Mesothelial cell of epicardium (in vitro differentiated cells): ENCODE results near the gene TNKS1BP1. TPM values are rescaled to one million over a fixed set of nuclear protein-coding genes. Genes with fewer than 3 reads are reported as not detected.

ENCODE experiments used
- DNase-seq, 2 experiments: peaks; one replicate each; pipeline ENCODE4 v3.0.0; 2021; ENCODE audit warnings: low spot score in 2 of 2; ENCODE audit not compliant: unreplicated experiment in 2 of 2
- H3K27ac Mint-ChIP-seq: 2 replicates; pipeline ENCODE4 v1.8.0; 2021; ENCODE audit warnings: mixed read lengths
- H3K27me3 Mint-ChIP-seq: 2 replicates; pipeline ENCODE4 v1.8.0; 2021; ENCODE audit warnings: low read depth, mixed read lengths
- H3K36me3 Mint-ChIP-seq: 2 replicates; pipeline ENCODE4 v1.8.0; 2021; ENCODE audit warnings: mixed read lengths
- H3K4me1 Mint-ChIP-seq: 2 replicates; pipeline ENCODE4 v1.8.0; 2021; ENCODE audit warnings: mixed read lengths
- H3K4me3 Mint-ChIP-seq: 2 replicates; pipeline ENCODE4 v1.8.0; 2021; ENCODE audit warnings: mild to moderate bottlenecking, moderate library complexity, mixed read lengths
- H3K9me3 Mint-ChIP-seq: 2 replicates; pipeline ENCODE4 v1.8.0; 2021; ENCODE audit warnings: mixed read lengths
- total RNA-seq: library from RNA; stranded (reverse); gene quantifications from 3 replicates; pipeline ENCODE4 v1.2.1, GENCODE V29; 2021
- TF ChIP-seq, protein P1 (sequence below): fragments of 200-600 bp; sonication (generic); IDR thresholded peaks from one replicate; pipeline ENCODE4 v1.5.0; 2021; ENCODE audit warnings: antibody characterized with exemption; ENCODE audit not compliant: unreplicated experiment

The TNKS1BP1 gene
- total RNA-seq, 1 donor from 2014 or later = 216 TPM

DNA sequence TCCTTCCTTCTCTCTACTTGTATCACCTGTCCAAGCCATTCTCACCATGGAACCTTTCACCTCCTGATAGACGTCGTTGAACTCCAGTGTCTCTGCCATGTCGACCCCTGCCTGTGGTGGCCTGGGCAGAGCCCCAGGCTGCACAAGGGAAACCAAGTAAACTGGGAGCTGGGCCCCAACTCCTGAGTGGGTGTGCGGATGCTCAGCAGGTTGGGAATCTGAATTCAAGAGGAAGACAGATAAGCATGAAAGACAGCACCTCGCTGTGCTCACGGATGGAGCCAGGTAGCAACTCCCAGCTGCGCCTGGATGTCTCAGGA, 10.2 kb upstream of the TNKS1BP1 start:
- Mint-ChIP-seq H3K9me3 (no peaks in the 10 kb centered on the region), H3K4me3 (peak overlapping the region; percentile 84), H3K4me1 (peaks cover 36% of the 10 kb centered on the region), H3K27ac (peak overlapping the region; percentile 87), H3K27me3 (no peaks in the 10 kb centered on the region), H3K36me3 (peaks cover 24% of the 10 kb centered on the region)
- TF ChIP-seq, protein P1, sequence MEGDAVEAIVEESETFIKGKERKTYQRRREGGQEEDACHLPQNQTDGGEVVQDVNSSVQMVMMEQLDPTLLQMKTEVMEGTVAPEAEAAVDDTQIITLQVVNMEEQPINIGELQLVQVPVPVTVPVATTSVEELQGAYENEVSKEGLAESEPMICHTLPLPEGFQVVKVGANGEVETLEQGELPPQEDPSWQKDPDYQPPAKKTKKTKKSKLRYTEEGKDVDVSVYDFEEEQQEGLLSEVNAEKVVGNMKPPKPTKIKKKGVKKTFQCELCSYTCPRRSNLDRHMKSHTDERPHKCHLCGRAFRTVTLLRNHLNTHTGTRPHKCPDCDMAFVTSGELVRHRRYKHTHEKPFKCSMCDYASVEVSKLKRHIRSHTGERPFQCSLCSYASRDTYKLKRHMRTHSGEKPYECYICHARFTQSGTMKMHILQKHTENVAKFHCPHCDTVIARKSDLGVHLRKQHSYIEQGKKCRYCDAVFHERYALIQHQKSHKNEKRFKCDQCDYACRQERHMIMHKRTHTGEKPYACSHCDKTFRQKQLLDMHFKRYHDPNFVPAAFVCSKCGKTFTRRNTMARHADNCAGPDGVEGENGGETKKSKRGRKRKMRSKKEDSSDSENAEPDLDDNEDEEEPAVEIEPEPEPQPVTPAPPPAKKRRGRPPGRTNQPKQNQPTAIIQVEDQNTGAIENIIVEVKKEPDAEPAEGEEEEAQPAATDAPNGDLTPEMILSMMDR = no peak
- no peak for DNase-seq

DNA sequence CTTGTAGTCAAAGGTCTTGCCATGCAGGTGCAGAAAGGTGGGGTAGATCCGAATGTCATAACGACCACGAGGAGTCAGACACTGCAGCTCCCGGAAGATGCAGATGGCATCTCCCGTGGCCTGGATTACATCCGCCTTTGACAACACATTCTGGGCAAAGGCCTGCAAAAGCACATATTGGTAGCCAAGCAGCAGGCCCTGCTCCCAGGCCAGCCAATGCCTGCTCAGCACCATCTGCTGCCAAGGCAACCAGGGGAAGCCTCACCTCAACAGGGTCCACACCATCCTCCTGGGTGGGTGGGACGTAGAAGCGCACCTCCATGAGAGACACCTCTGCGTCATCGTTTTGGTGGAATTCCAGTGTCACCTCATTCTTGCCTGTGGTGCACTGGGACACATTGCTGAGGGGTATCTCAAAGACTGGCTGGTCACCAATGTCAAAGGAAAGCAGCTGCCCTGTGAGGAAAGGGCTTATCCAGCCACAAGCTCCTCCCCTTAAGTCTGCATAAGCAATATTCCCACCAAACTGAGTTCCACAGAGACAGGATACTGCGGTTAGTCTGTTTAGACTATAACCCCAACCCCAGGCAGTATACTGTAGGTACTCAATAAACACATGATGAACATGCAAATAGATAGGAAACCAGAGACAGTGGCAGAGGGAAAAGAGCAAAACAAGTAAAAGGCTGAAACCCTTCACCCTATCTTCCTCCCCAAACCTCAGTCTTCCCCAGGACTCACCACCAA, 8.1 kb upstream of the TNKS1BP1 start:
- no peak overlapping the region for H3K4me3 Mint-ChIP-seq
- H3K36me3 Mint-ChIP-seq = peaks cover 36% of the 10 kb centered on the region
- DNase-seq = no peak
- H3K9me3 Mint-ChIP-seq = no peaks in the 10 kb centered on the region
- H3K4me1 Mint-ChIP-seq = peaks cover 27% of the 10 kb centered on the region
- no peak overlapping the region for H3K27ac Mint-ChIP-seq
- H3K27me3 Mint-ChIP-seq = no peaks in the 10 kb centered on the region
- TF ChIP-seq, protein P1 = no peak

DNA sequence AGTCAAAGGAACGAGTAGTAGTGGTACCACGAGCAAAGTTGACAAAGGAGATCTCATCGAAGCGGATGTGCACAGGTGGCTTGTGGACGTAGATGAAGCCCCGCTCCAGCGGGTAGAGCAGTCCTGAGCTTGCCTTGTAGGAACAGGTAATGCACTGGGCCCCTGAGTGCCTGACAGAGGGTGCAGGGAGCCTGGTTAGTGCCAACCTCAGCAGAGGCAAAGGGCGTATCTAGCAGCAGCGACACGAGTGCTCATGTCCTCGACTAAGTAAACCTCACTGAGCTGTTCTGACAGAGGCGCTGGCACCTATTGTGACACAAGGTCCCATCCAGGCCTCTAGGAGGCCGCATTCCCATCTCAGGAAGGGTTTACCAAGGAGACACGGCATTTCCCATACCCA, 7.0 kb upstream of the TNKS1BP1 start:
- DNase-seq = no peak
- no peaks in the 10 kb centered on the region for H3K9me3 Mint-ChIP-seq
- no peaks in the 10 kb centered on the region for H3K27me3 Mint-ChIP-seq
- H3K4me1 Mint-ChIP-seq = peaks cover 34% of the 10 kb centered on the region
- H3K36me3 Mint-ChIP-seq = peaks cover 46% of the 10 kb centered on the region
- TF ChIP-seq, protein P1 = no peak
- H3K4me3 Mint-ChIP-seq = no peak overlapping the region
- no peak overlapping the region for H3K27ac Mint-ChIP-seq

DNA sequence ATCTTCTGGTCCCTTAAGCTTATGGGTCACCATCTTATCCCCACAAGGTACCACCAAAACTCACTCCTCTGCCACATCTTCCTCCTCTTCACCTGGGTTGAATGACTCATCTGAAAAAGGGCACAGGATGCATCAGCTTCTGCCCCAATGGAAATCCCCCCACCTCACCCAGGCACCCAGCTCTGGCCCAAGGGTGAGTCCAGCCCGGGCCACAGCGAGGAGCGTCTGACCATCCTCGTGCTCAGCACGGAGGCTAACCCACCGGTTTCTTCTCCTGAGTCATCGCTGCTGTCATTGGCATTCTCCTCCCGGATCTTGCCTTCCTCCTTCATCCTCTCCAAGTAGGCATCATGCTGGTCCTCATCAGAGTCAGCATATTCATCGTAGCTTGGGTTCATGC, 5.3 kb upstream of the TNKS1BP1 start:
- H3K27ac Mint-ChIP-seq = no peak overlapping the region
- H3K4me3 Mint-ChIP-seq = no peak overlapping the region
- TF ChIP-seq, protein P1 = no peak
- no peaks in the 10 kb centered on the region for H3K9me3 Mint-ChIP-seq
- no peak for DNase-seq
- H3K36me3 Mint-ChIP-seq = peaks cover 51% of the 10 kb centered on the region
- peaks cover 40% of the 10 kb centered on the region for H3K4me1 Mint-ChIP-seq
- no peaks in the 10 kb centered on the region for H3K27me3 Mint-ChIP-seq

DNA sequence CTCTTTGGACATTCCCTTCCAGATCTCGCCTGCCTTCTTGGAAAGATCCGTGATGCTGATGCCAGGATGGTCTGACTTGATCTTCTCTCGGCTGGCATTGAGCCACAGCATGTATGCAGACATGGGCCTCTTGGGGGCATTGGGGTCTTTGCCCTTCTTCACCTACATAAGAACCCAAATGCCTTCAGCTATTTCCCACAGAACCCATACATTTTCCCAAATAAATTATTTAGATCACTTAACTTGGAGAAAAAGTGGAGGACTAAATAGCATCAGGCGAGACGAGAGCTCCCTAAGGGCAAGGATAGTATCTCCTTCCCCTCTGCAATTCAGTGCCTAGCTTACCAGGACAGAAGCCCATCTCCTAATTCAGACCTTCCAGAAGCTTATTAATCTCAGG, 3.0 kb upstream of the TNKS1BP1 start:
- no peaks in the 10 kb centered on the region for H3K27me3 Mint-ChIP-seq
- H3K4me1 Mint-ChIP-seq = peaks cover 36% of the 10 kb centered on the region
- DNase-seq = no peak
- TF ChIP-seq, protein P1 = no peak
- no peak overlapping the region for H3K4me3 Mint-ChIP-seq
- H3K9me3 Mint-ChIP-seq = no peaks in the 10 kb centered on the region
- peaks cover 48% of the 10 kb centered on the region for H3K36me3 Mint-ChIP-seq
- H3K27ac Mint-ChIP-seq = peak overlapping the region; percentile 99

DNA sequence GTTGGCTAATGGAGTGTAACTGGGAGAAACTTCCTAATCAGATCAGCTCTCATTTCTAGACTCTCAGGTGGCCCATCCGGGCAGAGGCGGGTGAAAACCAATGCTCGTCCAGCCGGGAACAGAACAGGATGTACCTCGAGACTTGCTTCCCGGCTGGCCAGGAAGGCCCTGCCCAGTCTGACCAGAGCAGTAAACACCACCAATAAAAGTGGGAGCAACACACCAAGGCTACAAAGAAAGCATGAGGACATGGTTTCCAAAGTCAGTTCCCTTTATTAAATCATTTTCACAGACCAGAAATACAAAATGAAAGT, 940 bp upstream of the TNKS1BP1 start:
- H3K4me3 Mint-ChIP-seq = peak overlapping the region; percentile 71
- H3K27ac Mint-ChIP-seq = peak overlapping the region; percentile 99
- TF ChIP-seq, protein P1 = no peak
- H3K27me3 Mint-ChIP-seq = no peaks in the 10 kb centered on the region
- H3K9me3 Mint-ChIP-seq = no peaks in the 10 kb centered on the region
- peaks cover 38% of the 10 kb centered on the region for H3K36me3 Mint-ChIP-seq
- peaks cover 56% of the 10 kb centered on the region for H3K4me1 Mint-ChIP-seq
- DNase-seq = no peak
